AG10803 (cell line): Measurements from ENCODE around the gene GLIS1.

Experiments
- DNase-seq: peaks from one replicate; pipeline ENCODE4 v3.0.0; 2010; ENCODE audit warnings: low read depth
- H3K4me3 ChIP-seq: 2 replicates; pipeline ENCODE4 v1.5.1; 2011; ENCODE audit warnings: mild to moderate bottlenecking, low read length, control low read depth
- CTCF ChIP-seq: conservative IDR thresholded peaks from 2 replicates; pipeline ENCODE4 v1.5.1; 2011; ENCODE audit warnings: mild to moderate bottlenecking, low read length, control low read depth, inconsistent platforms

The GLIS1 gene

GRCh38 chr1:53543778-53544695 is 194.9 kb downstream of the GLIS1 start:
- no peak overlapping the region for H3K4me3 ChIP-seq
- TF ChIP-seq CTCF: no peak
- DNase-seq: peak; percentile 40

DNA sequence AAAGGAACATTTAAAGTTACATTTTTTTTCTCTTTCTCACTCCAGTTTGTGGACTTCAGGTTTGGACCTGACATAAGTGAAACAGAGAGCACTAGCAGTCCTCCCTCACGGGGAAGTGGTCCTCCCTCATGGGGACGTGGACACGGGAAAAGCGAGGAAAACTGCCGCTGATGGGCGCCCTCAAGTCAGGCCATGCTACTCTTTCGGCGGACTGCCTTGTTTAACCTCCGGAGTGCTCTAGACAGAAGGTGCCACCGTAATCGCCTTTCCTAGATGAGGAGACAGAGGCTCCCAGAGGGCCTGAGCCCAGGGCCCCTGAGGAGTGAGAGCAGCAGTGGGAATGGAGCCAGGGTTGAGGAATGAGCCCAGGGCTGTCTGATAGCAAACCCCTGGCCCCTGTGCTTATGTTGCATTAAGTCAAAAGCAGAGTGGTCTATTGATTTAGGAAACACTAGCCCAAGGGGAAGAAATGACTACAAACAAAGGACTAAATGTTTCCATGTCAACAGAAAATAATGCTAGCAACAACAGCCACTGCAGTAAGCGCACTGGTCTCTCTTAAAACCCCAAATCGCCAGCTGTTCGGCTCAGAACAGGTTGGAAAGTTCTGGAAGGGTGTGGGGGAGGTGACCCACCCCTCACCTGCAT is 195.7 kb downstream of the GLIS1 start:
- peak; percentile 18 for DNase-seq
- no peak overlapping the region for H3K4me3 ChIP-seq
- no peak for TF ChIP-seq CTCF

DNA sequence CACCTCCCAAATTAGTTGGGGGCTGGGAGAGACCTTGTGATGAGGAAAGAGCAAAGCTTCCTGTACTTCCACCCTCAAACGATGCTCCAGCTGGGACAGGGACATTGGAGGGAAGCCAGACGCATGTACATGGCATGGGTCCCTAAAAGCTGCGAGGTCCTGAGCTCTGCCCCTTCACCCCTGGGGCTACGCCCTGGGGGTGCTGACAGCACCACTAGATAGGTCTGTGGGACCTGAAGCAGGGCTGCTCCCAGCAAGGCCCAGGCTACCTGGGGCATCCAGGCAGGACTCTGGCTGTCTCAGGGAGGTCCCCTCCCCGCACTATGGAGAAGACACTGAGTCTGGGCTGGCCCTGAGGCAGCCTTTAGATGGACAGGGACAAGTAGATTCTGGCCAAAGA is 196.4 kb downstream of the GLIS1 start:
- DNase-seq: no peak
- H3K4me3 ChIP-seq: no peak overlapping the region
- TF ChIP-seq CTCF: no peak

- H3K4me3 ChIP-seq: peak overlapping the region; percentile 7; the same call in 1 of the 2 replicates
- peak; percentile 61 for TF ChIP-seq CTCF
- DNase-seq: peak; percentile 95
These were observed 197.0 kb downstream of the GLIS1 start for GRCh38 chr1:53541761-53542550.

DNA sequence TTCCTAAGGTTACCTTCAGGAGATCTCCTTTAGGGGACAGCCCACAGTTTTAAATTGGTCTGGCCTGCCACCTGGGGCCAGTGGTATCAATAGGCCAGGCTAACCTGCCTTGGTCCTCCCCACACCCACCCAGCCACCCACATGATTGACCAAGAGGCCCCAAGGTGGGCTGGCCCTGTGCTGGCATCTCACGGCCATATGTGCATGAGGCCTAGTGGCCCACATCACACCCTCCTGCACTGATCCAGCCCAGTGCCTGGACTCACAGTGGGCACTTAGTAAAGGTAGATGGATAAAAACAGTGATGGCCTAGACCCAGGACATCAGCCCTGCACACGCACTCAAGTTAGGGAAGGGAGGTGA is 197.7 kb downstream of the GLIS1 start:
- DNase-seq: no peak
- H3K4me3 ChIP-seq: no peak overlapping the region
- TF ChIP-seq CTCF: no peak

DNA sequence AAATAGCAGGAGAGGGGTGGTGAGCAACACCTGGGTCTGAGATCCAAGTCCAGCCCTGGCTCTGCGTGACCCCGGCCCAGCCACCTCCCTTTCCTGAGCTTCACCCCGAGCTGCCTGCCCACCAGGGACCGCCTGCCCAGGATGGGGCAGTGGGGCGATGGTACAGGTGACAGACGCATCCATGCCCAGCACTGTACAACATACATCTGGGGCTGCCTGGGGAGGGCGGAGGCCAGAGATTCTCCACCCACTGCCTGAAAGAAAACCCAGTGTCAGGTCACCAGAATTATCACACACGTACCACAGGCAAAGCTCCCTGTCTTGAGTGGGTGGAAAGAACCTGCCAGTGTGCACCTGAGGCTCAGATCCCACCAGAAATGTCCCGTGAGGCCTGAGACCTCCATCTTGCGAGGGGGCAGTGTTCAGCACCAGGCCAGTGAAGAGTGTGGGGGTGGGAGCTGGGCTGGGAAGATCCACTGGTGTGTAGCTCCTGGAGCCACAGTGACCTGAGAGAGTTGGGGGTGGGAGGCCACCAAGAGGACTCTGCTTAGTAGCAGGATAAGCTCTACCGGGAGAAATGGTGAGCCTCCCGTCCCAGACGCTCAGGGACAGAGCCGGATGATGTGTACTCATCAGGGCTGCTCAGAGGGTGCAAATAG is 198.2 kb downstream of the GLIS1 start:
- H3K4me3 ChIP-seq: no peak overlapping the region
- DNase-seq: no peak
- no peak for TF ChIP-seq CTCF
